ENCODE measurements around the gene SNRNP35.
"Not testable (repeated sequence)": the region's sequence is repeated elsewhere in the genome, so short reads cannot be mapped to it uniquely, and the experiment has no call there.

GRCh38 chr12:123452276-123452550 lies 5.7 kb upstream of the SNRNP35 start:
- not testable (repeated sequence) for TF ChIP-seq CTCF, POLR2A (IDR thresholded peaks at IDR 0.05)

Measured in Peyer's patch (tissue), 4 donors.